GM11168 (cell line): Measurements from ENCODE around the gene FBXO38.

Source experiments
- in situ Hi-C: fragments of 300-500 bp; cut with MboI; formaldehyde crosslinking; loops from one replicate; pipeline ENCODE4 v1.12.0; 2022; ENCODE audit warnings: low sequenced_read_pairs; ENCODE audit not compliant: unreplicated experiment

The FBXO38 gene

DNA sequence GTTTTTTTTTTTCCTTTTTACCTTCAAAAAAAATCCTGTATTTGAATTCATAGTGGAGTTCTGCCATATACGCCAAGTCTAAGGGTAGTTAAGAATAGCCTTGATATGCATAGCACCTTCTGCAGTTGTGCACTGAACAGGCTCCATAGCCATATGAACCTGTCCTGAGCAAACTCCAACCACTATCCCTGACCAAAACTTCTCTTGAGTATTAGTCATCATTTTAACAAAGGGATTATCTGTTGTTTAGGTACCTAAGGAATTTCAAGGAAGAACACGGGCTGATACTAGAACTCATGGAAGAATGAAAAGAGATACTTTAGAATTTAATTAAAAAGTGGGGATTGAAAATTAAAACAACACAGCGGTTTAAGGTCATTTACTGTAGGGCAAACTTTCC is 1.9 kb upstream of the FBXO38 start:
- in situ Hi-C loops: no loop called here

DNA sequence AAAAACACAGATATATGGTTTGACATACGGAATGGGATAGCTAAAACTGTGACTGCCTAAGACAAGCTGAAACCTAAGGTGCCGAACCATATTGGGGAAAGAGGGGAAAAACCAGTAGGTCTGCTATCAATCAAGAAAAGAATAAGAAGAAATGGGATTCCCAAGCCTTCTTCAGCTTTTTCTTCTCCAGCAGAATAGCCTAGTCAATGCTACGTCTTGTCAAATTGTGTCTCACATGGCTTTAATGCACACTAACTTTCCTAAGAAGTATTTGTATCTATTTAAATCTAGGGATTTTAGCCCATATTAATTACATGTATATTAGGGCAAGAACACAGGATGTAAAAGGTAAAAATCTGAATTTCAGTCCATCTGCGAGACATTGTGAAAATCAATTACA is 797 bp upstream of the FBXO38 start:
- in situ Hi-C loops: no loop called here

- in situ Hi-C loops: no loop called here
Measured at GRCh38 chr5:148384380-148384737, 601 bp downstream of the FBXO38 start.

- in situ Hi-C loops: no loop called here
Measured at GRCh38 chr5:148385094-148385493, 1.3 kb downstream of the FBXO38 start.

DNA sequence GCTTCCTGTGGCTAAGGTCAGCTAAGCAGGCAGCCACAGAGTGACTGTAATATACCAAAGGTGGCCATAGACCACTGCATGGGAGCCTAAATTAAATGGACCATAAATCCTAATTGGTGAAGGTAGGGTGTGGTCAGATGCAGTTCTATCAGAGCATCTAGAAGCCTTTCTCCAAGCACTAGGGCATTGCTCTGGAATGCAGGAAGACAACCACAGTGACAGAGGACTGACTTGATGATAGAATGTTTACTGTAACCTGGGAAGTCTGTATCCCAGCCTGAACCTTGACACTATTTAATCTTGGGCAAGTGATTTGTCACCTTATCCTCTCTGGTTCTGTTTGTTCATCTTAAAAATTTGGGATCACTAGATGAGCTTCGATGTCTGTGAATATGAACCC is 2.3 kb downstream of the FBXO38 start:
- in situ Hi-C loops: no loop called here

GRCh38 chr5:148387325-148387724 is 3.6 kb downstream of the FBXO38 start:
- in situ Hi-C loops: no loop called here

- in situ Hi-C loops: no loop called here
Measured at GRCh38 chr5:148388696-148389095, 4.9 kb downstream of the FBXO38 start.

DNA sequence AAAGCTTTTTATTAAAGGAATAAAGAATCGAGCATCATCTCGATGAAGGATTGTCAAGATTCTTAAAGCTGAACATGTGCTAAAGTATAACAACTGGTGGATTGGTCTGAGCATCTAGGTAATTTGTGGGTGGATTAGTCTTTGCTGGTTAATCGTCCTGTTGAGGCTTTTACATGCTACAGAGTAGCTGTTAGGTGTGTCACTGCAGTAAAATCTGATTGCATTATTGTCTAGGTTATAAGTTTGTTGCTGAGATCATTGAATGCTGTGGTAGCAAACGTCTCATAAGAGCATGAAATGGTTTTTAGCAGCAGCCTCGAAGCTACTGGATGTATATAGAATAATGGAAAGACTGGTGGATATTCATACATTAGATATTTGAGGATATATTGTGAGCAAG is 7.2 kb downstream of the FBXO38 start:
- in situ Hi-C loops: no loop called here

DNA sequence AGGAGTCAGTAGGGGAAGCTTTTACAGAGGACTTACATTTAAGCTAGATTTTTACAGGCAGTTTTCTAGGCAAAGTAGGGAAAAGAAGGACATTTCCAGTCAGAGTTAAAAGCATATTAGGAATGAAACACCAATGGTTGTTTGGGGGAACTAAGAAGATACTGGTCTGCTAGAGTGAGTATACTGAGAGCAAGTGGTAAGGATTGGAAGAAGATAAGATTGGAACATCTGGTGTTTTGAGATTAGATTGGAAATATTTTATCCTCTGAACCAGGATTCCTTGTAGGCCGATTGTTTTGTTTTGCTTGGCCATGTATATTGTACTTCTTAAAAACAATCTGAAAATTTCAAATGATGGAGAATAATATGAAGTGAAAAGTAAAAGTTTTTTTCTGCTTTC is 7.7 kb downstream of the FBXO38 start:
- in situ Hi-C loops: no loop called here

GRCh38 chr5:148393390-148393741 is 9.6 kb downstream of the FBXO38 start:
- in situ Hi-C loops: no loop called here

DNA sequence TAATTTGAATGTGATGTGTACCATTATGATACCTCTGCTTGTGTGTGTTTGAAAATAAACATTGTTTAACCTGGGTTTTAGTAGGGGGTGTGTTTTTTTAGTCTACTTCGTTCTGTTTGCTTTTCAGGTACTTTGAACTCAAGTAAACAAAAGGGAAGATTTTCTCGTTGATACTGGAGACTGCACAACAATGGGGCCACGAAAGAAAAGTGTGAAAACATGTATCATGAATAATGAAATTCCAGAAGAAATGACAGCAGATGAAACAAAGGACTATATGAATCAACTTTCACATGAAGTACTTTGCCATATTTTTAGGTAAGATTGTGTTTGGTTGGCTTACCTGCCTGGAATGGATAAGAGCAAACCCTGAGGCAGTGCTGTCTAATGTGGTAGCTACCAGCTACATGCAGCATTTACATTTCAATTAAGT is 10.8 kb downstream of the FBXO38 start:
- in situ Hi-C loops: no loop called here

DNA sequence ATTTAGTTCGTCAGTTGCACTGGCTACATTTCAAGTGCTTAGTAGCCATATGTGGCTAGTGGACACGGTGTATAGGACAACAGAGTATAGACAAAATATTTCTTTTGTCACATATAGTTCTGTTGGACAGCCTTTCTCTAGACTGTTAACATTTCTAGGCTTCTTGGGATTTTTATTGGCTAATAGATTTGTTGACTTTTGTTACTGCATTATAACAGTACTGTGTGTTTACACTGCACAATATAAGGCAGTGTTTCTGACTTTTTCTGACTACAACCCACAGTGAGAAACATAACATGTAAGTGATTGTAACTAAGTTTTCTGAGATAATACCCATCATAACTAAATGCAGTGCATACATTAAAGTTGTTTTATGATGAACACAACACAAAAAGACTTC is 11.3 kb downstream of the FBXO38 start:
- in situ Hi-C loops: no loop called here

GRCh38 chr5:148397968-148398595 is 14.3 kb downstream of the FBXO38 start:
- in situ Hi-C loops: no loop called here

- in situ Hi-C loops: no loop called here
Measured at GRCh38 chr5:148398698-148399121, 15.0 kb downstream of the FBXO38 start.

- in situ Hi-C loops: no loop called here
Measured at GRCh38 chr5:148401604-148402003, 17.8 kb downstream of the FBXO38 start.

DNA sequence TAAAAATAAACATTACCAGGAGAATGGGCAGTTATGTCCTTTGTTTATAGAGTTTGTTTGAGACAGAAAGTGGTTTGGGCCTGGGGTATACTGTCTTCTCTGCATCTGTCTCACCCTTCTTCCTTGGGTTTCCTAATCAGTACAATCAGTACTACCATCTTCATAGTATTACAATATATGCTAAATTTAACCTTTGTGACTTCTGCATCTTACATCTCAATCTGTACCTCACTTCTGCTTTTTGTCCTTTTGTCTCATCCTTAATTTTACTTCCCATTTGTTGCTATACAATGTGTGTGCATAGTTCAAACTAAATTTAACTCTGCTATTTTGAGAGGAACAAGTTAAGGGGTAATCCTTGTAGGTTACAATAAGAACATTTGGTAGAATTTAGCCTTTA is 19.6 kb downstream of the FBXO38 start:
- in situ Hi-C loops: no loop called here

DNA sequence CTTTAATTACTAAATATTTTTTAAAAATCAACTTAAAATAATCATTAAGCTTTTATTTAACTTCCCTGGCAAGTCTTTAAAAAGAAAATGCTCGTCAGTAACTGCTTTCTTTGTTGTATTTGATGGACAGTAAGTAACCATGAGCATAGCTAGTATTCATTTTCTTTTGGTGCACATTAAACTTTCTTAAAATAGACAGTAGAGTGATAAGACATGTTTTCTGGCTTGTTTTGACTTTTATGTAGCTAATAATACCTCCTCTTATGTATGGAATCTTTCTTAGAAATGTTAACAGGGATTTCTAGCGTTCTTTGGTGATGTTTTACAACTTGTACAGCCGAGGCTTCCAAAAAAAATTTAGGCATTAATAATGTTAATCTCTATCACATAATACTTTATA is 22.6 kb downstream of the FBXO38 start:
- in situ Hi-C loops: no loop called here

DNA sequence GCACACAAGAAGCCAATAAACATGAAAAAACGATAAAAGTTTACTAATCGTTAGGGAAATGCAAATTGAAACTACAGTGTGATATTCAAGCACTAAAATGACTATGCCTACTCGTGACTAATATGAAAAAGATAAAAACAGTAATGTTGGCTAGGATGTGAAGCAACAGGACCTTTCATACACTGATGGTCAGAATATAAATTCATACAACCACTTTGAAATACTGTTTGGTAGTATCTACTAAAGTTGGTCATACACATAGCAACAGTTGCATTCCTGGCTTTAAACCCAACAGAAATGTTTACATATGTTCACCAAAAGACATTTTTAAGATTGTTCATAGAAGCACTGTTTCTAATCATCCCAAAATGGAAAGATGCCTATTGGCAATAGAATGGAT is 24.3 kb downstream of the FBXO38 start:
- in situ Hi-C loops: no loop called here

DNA sequence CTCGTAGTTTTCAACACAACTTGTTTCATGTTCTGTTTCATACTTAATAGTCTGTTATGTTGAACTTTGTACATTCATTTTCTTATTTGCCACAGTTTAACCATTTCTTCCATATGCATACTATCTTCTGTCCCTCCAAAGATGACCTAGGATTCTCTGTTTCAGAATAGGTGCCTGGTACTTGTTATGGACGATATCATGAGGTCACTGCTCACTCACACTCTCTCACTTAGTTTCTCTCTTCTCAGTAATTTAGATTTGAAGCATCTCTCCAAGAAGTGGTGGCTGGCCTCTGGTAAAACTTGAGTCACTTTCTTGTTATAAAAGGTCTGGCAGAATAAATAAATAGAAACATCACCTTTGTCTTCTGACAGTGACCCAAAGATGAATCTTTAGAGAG is 28.4 kb downstream of the FBXO38 start:
- in situ Hi-C loops: no loop called here

DNA sequence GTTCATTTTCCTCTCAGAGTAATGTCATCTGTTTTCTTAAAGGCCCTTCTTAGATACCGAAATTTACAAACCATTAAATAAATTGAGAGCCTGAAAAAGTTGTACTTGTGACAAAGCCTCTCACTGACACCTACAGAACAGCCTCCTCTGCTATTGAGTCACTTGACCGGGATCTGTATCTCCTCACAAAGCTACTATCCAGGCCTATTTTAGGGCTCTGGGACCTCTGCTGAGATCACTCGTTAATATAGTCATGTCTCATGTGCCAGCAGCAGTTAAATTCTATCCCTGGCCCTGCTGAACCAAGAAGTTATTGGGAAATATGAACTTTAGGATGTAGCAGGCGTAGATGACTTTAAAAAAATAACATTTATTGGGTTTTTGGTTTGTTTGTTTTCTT is 31.1 kb downstream of the FBXO38 start:
- in situ Hi-C loops: no loop called here

DNA sequence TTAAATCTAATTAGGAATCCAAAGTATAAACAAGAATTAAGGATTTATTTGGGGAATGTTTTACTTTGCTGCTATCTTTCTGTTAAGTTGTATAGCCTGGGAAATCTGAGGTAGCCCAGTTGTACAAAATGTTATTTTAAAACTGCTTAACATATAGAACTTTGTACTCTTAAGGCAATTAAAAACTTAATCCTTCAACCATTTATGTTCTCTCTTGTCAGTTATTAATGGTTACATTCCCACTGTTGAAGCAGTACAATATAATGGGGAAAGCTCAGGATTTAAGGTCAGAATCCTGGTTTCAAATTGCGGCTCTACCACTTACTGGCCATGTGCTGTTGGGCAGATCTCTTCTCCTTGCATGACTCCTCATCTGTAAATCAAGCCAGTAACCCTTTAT is 32.7 kb downstream of the FBXO38 start:
- in situ Hi-C loops: no loop called here

- in situ Hi-C loops: no loop called here
Measured at GRCh38 chr5:148416921-148417320, 33.2 kb downstream of the FBXO38 start.

- in situ Hi-C loops: no loop called here
Measured at GRCh38 chr5:148418511-148418910, 34.8 kb downstream of the FBXO38 start.
